NCI-H510A treated with DMSO at 0.1 percent for 48 hours (cell line): ENCODE data around the gene ALAS2.
"Not testable (repeated sequence)": the region's sequence is repeated elsewhere in the genome, so short reads cannot be mapped to it uniquely, and the experiment has no call there.

Experiments
- DNase-seq: peaks from one replicate; lab custom pipeline; 2025; lab: John Stamatoyannopoulos, UW

Gene ALAS2

GRCh38 chrX:55030271-55031205 is at the start of gene ALAS2:
ALAS2 (minus strand) TSS chrX:55030977; CDS start chrX:55026000, 4,977 bp downstream.
- DNase-seq = no peak

GRCh38 chrX:55074851-55075467 is 44.2 kb upstream of the ALAS2 start, which contains the start of gene PAGE2B:
PAGE2B (plus strand) TSS chrX:55075030; CDS start chrX:55076042, 1,012 bp downstream.
- no peak for DNase-seq

GRCh38 chrX:55072286-55072685 is 41.5 kb upstream of the ALAS2 start:
- DNase-seq = no peak

GRCh38 chrX:55067180-55067579 is 36.4 kb upstream of the ALAS2 start:
- not testable (repeated sequence) for DNase-seq

GRCh38 chrX:55057675-55058249 is 27.0 kb upstream of the ALAS2 start:
- DNase-seq = peak; percentile 15

- DNase-seq = no peak
Observed at GRCh38 chrX:55056820-55057674, 26.3 kb upstream of the ALAS2 start.

GRCh38 chrX:55050599-55050998 is 19.8 kb upstream of the ALAS2 start:
- DNase-seq = not testable (repeated sequence)

GRCh38 chrX:55041514-55041913 is 10.7 kb upstream of the ALAS2 start:
- no peak for DNase-seq

GRCh38 chrX:55039471-55039870 is 8.7 kb upstream of the ALAS2 start:
- no peak for DNase-seq

GRCh38 chrX:55033429-55033828 is 2.7 kb upstream of the ALAS2 start:
- DNase-seq = no peak

- DNase-seq = no peak
Observed at GRCh38 chrX:55029291-55029690, 1.5 kb downstream of the ALAS2 start.

- DNase-seq = no peak
Observed at GRCh38 chrX:55028611-55029010, 2.2 kb downstream of the ALAS2 start.

- DNase-seq = no peak
Observed at GRCh38 chrX:55028040-55028439, 2.7 kb downstream of the ALAS2 start.

- no peak for DNase-seq
Observed at GRCh38 chrX:55026840-55027239, 3.9 kb downstream of the ALAS2 start.

- DNase-seq = no peak
Observed at GRCh38 chrX:55026143-55026542, 4.6 kb downstream of the ALAS2 start.

- no peak for DNase-seq
Observed at GRCh38 chrX:55014897-55015299, 15.9 kb downstream of the ALAS2 start.

GRCh38 chrX:55011294-55011693 is 19.5 kb downstream of the ALAS2 start:
- DNase-seq = no peak

GRCh38 chrX:55008571-55009358 is 22.0 kb downstream of the ALAS2 start:
- no peak for DNase-seq

GRCh38 chrX:55007656-55008055 is 23.1 kb downstream of the ALAS2 start:
- DNase-seq = no peak

- no peak for DNase-seq
Observed at GRCh38 chrX:55006827-55007621, 23.8 kb downstream of the ALAS2 start.
